Measurements from ENCODE around the gene PATJ.
"Not testable (repeated sequence)": the region's sequence is repeated elsewhere in the genome, so short reads cannot be mapped to it uniquely, and the experiment has no call there.

PATJ gene

DNA sequence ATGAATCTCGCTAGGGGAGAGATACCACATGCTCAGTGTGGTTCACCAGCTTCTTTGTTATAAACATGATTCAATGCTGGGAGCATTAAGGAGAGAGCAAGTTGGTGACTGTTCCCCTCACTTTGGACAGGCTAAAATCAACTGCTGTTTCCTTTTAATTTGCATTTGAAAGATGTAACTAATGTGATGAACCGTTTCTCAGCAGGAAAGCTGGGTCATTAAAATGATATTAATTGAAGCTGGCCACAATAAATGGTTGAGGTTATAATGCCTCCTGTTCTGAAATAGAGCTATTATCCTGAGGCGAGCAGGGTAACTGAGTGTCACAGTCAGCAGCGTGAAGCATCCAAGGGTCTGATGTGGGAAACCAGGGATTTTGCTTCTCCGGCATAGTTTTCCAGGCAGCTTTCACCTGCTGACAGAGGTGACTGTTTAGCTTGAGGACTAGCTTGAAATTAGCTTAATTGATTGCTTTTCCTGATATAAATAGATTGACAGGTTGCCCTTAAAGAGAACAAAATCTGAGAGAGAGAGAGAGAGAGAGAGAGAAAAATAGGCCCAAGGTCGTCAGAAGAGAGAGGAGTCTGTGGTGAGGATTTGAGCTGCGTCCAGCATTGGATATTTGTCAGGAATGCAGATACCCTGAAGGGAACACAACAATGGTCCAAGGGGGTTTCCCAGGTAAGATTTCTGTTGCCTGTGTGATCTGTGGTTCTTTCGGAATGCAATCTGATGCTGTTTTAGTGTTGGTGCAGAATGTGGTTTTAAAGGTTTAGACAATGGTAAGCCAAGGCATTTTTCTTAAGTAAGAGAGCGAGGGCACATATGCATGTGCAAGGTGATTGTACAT lies 209.7 kb downstream of the PATJ start:
- no peaks in the 10 kb centered on the region for H3K36me3 Mint-ChIP-seq (ENCODE audit: low read depth)
- H3K9me3 Mint-ChIP-seq, result no peaks in the 10 kb centered on the region
- no peak overlapping the region for H3K27ac Mint-ChIP-seq
- H3K27me3 Mint-ChIP-seq (ENCODE audit: low read depth), result no peaks in the 10 kb centered on the region
- no peak overlapping the region for H3K4me3 Mint-ChIP-seq
- no peaks in the 10 kb centered on the region for H3K4me1 Mint-ChIP-seq (ENCODE audit: low read depth)

GRCh38 chr1:61952675-61953074 lies 210.4 kb downstream of the PATJ start:
- H3K27ac Mint-ChIP-seq, result no peak overlapping the region
- H3K9me3 Mint-ChIP-seq, result no peaks in the 10 kb centered on the region
- H3K27me3 Mint-ChIP-seq (ENCODE audit: low read depth), result no peaks in the 10 kb centered on the region
- no peaks in the 10 kb centered on the region for H3K36me3 Mint-ChIP-seq (ENCODE audit: low read depth)
- no peak overlapping the region for H3K4me3 Mint-ChIP-seq
- no peaks in the 10 kb centered on the region for H3K4me1 Mint-ChIP-seq (ENCODE audit: low read depth)

DNA sequence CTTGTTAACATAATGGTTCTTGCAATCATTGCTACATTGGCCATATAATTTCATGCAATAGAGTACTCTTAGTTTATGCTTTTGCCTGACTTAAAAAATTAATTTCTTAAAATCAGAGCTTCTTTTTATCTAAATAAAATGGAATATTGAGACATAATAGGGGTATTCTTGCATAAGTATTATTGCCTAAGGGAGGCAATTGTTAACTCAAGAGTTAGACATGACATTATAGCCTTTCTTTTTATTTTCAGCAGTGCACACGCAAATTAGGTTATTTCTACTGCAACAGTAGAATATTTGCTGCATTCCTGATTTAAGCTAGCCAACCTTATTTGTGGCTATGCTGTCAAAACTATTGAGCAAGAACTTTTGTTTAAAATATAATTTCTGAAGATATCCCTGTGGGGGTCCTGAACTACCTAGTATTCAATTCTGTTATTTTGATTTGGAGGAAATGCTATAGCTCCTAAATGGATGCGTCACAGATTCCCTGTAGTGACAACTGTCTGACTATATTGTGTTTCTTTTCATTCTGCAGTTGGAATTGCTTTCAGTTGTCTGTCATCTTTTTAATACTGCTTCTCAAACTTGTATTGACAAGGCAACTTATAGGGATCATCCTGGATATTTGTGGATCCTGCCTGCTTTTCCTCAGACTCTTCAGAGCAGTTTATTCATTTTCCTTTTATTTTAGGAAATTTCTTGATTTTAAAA lies 211.0 kb downstream of the PATJ start:
- no peak overlapping the region for H3K27ac Mint-ChIP-seq

DNA sequence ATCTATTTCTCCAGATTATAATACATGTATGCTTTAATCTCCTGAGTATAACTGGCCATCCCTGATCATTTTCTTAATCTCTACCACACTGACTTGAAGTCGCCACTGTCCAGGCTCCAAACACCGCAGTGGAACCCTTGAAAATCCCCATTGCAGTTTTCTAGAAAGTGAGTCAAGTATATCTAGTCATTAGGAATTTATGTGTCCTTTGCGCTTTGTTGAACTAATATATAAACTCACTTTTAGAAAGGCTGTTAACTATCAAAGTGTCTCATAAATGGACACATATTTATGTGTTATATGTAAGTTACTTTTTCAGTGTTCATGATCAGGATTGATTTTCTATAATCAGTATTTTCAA lies 211.5 kb downstream of the PATJ start:
- H3K36me3 Mint-ChIP-seq (ENCODE audit: low read depth), result no peaks in the 10 kb centered on the region
- no peak overlapping the region for H3K4me3 Mint-ChIP-seq
- no peaks in the 10 kb centered on the region for H3K4me1 Mint-ChIP-seq (ENCODE audit: low read depth)
- H3K27me3 Mint-ChIP-seq (ENCODE audit: low read depth), result no peaks in the 10 kb centered on the region
- no peak overlapping the region for H3K27ac Mint-ChIP-seq
- H3K9me3 Mint-ChIP-seq, result no peaks in the 10 kb centered on the region

More for the DNA sequence above, 211.0 kb downstream of the PATJ start:
- Mint-ChIP-seq H3K9me3 (no peaks in the 10 kb centered on the region), H3K4me3 (no peak overlapping the region), H3K4me1 (ENCODE audit: low read depth) (no peaks in the 10 kb centered on the region), H3K27me3 (ENCODE audit: low read depth) (no peaks in the 10 kb centered on the region), H3K36me3 (ENCODE audit: low read depth) (no peaks in the 10 kb centered on the region)

DNA sequence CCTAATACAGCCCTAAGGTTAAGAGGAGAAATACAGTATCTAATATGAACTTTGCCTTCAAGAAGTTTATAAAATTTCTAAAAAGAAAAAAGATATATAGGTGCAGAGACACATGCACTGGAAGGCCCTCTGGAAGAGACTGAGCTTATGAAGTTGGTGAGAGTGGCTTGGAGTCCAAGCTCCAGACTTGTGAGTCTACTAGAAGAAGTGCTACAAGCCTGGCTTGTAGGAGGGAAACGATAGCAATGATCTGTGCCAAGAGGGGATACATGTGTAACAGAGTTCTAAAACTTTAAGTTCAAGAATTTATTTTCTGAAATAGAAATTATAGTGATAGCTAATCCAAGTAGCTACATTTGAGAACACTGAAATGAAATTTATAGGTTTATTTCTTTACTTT lies 213.0 kb downstream of the PATJ start:
- Mint-ChIP-seq H3K36me3 (ENCODE audit: low read depth) (no peaks in the 10 kb centered on the region), H3K4me3 (no peak overlapping the region), H3K27me3 (ENCODE audit: low read depth) (no peaks in the 10 kb centered on the region), H3K9me3 (no peaks in the 10 kb centered on the region), H3K27ac (no peak overlapping the region), H3K4me1 (ENCODE audit: low read depth) (no peaks in the 10 kb centered on the region)

- H3K4me1 Mint-ChIP-seq (ENCODE audit: low read depth), result no peaks in the 10 kb centered on the region
- H3K4me3 Mint-ChIP-seq, result no peak overlapping the region
- H3K27me3 Mint-ChIP-seq (ENCODE audit: low read depth), result no peaks in the 10 kb centered on the region
- no peaks in the 10 kb centered on the region for H3K36me3 Mint-ChIP-seq (ENCODE audit: low read depth)
- no peaks in the 10 kb centered on the region for H3K9me3 Mint-ChIP-seq
- H3K27ac Mint-ChIP-seq, result no peak overlapping the region
Observed at GRCh38 chr1:61956016-61956645, 213.9 kb downstream of the PATJ start.

- H3K4me3 Mint-ChIP-seq, result no peak overlapping the region
- no peaks in the 10 kb centered on the region for H3K27me3 Mint-ChIP-seq (ENCODE audit: low read depth)
- H3K4me1 Mint-ChIP-seq (ENCODE audit: low read depth), result no peaks in the 10 kb centered on the region
- no peak overlapping the region for H3K27ac Mint-ChIP-seq
- no peaks in the 10 kb centered on the region for H3K36me3 Mint-ChIP-seq (ENCODE audit: low read depth)
- H3K9me3 Mint-ChIP-seq, result no peaks in the 10 kb centered on the region
Observed at GRCh38 chr1:61956784-61957183, 214.5 kb downstream of the PATJ start.

- no peak overlapping the region for H3K27ac Mint-ChIP-seq
- H3K4me1 Mint-ChIP-seq (ENCODE audit: low read depth), result no peaks in the 10 kb centered on the region
- H3K9me3 Mint-ChIP-seq, result no peaks in the 10 kb centered on the region
- no peak overlapping the region for H3K4me3 Mint-ChIP-seq
- H3K36me3 Mint-ChIP-seq (ENCODE audit: low read depth), result no peaks in the 10 kb centered on the region
- no peaks in the 10 kb centered on the region for H3K27me3 Mint-ChIP-seq (ENCODE audit: low read depth)
Observed at GRCh38 chr1:61961009-61961408, 218.7 kb downstream of the PATJ start.

DNA sequence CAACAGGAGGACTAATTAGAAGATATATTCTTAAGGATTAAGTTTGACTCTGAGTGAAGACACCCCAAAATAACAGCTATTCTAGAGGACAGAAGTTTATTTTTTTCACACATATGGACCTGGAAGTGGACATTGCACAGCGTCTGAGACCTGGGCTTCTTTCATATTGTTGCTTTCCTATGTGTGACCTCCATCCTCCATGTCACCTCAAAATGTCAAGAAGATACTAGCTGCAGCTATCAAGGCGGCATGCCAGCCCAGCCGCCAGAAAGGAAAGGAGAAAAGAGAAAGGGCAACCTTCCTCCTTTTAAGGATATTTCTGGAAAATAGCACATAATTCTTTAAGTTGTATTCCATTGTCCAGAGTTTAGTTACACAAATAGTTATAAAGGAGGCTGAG lies 220.4 kb downstream of the PATJ start:
- Mint-ChIP-seq H3K27ac (no peak overlapping the region), H3K27me3 (ENCODE audit: low read depth) (no peaks in the 10 kb centered on the region), H3K9me3 (no peaks in the 10 kb centered on the region), H3K4me3 (no peak overlapping the region), H3K36me3 (ENCODE audit: low read depth) (no peaks in the 10 kb centered on the region), H3K4me1 (ENCODE audit: low read depth) (no peaks in the 10 kb centered on the region)

DNA sequence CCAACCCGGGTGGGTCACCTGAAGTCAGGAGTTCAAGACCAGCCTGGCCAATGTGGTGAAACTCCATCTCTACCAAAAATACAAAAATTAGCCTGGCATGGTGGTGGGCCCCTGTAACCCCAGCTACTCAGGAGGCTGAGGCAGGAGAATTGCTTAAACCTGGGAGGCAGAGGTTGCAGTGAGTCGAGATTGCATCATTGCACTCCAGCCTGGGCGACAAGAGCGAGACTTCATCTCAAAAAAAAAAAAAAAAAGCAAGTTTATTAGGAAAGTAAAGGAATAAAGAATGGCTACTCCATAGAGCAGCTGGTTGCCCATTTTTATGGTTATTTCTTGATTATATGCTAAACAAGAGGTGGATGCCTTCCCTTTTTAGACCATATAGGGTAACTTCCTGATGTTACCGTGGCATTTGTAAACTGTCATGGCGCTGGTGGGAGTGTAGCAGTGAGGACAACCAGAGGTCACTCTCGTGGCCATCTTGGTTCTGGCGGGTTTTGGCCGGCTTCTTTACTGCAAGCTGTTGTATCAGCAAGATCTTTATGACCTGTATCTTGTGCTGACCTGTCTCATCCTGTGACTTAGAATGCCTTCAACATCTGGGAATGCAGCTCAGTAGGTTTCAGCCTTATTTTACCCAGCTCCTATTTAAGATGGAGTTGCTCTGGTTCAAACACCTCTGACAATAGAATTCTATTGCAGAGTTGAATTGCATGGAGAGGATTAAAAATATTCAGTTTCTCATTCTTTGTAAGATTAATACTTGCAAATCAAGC lies 224.4 kb downstream of the PATJ start:
- H3K9me3 Mint-ChIP-seq; H3K36me3 Mint-ChIP-seq (ENCODE audit: low read depth); H3K4me3 Mint-ChIP-seq; H3K4me1 Mint-ChIP-seq (ENCODE audit: low read depth); H3K27ac Mint-ChIP-seq; H3K27me3 Mint-ChIP-seq (ENCODE audit: low read depth): not testable (repeated sequence)

- Mint-ChIP-seq H3K4me1 (ENCODE audit: low read depth) (no peaks in the 10 kb centered on the region), H3K9me3 (peaks cover 8% of the 10 kb centered on the region), H3K4me3 (no peak overlapping the region), H3K27ac (no peak overlapping the region), H3K27me3 (ENCODE audit: low read depth) (no peaks in the 10 kb centered on the region), H3K36me3 (ENCODE audit: low read depth) (no peaks in the 10 kb centered on the region)
Observed at GRCh38 chr1:61967750-61968149, 225.5 kb downstream of the PATJ start.

GRCh38 chr1:61968869-61969268 lies 226.6 kb downstream of the PATJ start:
- Mint-ChIP-seq H3K9me3 (peaks cover 8% of the 10 kb centered on the region), H3K27ac (no peak overlapping the region), H3K4me3 (no peak overlapping the region), H3K4me1 (ENCODE audit: low read depth) (no peaks in the 10 kb centered on the region), H3K27me3 (ENCODE audit: low read depth) (no peaks in the 10 kb centered on the region), H3K36me3 (ENCODE audit: low read depth) (no peaks in the 10 kb centered on the region)

GRCh38 chr1:61973100-61973837 lies 231.0 kb downstream of the PATJ start:
- no peak overlapping the region for H3K4me3 Mint-ChIP-seq
- H3K27me3 Mint-ChIP-seq (ENCODE audit: low read depth), result no peaks in the 10 kb centered on the region
- peaks cover 8% of the 10 kb centered on the region for H3K9me3 Mint-ChIP-seq
- H3K27ac Mint-ChIP-seq, result no peak overlapping the region
- H3K4me1 Mint-ChIP-seq (ENCODE audit: low read depth), result no peaks in the 10 kb centered on the region
- H3K36me3 Mint-ChIP-seq (ENCODE audit: low read depth), result no peaks in the 10 kb centered on the region

GRCh38 chr1:61975638-61976037 lies 233.4 kb downstream of the PATJ start:
- Mint-ChIP-seq H3K9me3 (no peaks in the 10 kb centered on the region), H3K4me1 (ENCODE audit: low read depth) (peaks cover 2% of the 10 kb centered on the region), H3K4me3 (no peak overlapping the region), H3K27me3 (ENCODE audit: low read depth) (no peaks in the 10 kb centered on the region), H3K27ac (no peak overlapping the region), H3K36me3 (ENCODE audit: low read depth) (no peaks in the 10 kb centered on the region)
